Fibroblast of the conjunctiva (primary cell): ENCODE results near the gene ISOC2.
A peak's percentile ranks its signal among the peaks of the same experiment; 100 is the strongest.

ENCODE experiments used
- DNase-seq: peaks from one replicate; pipeline ENCODE4 v3.0.0-alpha.2; 2010; ENCODE audit warnings: low read depth

ISOC2 gene

DNA sequence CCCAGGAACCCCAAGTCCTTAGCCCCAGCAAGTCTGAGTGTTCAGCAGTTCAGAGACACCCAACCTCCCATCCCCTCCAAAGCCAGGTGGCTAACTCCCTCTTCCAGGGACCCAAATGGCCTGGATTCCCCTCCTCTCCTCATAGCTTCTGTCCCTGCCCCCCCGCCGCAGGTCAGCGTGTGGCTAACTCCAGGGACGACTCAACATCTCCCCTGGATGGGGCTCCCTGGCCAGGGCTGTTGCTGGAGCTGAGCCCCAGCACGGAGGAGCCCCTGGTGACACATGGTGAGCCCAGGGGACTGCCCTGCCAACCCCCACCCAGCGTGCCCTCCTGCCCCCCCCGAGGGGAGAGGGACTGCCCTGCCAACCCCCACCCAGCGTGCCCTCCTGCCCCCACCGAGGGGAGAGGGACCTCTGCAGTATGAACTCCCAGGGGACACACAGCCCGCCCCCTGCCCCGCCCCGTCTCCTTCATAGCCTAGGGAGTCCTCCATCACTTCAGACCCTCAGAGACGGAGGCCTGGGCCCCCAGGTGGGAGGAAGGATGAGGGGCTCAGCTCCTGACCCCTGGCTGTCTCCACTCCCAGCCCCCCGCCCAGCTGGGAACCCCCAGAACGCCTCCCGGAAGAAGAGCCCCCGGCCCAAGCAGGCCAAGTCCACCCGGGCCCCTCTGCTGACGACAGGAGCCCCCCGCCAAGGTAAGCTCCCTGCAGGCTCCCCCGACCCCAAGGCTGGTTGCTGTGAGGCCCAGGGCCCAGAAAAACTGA, 28.5 kb upstream of the ISOC2 start:
- no peak for DNase-seq

- DNase-seq: no peak
These were observed 27.7 kb upstream of the ISOC2 start for GRCh38 chr19:55488986-55489710.

DNA sequence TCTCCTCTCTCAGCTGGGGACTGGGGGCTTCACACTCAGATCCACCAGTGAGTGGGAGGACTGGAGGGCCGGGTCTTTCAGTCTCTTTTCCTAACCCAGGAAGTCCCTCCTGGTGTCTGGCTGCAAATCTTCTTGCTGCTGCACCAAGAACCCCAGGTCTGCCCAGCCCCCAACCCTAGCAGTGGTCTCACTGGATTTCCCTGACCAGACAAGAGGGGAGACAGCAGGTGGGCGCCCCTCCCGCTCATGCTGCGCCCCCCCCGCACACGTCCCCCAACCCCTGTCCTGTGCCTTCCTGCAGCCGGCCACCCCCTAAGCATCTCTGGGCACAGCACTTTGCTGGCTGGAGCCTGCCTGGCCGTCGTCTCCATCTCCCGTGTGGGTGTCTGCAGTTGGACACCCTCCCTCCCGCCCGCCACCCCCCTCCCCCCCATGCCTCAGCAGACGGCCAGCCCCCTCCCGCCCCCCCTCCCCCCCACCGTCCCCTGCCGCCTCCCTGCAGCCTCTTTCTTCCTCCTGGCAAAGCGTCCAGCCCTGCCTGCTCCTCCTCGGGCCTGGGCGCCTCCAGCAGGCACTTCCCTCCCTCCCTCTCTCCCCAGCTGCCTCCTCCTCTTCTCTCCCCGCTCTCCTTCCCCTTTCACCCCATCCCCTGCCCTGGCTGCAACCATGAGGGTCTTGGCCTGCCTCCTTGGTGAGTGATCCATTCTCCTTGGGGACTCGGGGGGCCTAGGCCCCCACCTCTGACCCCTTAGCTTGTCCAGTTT, 26.7 kb upstream of the ISOC2 start, which contains the start of gene SSC5D:
SSC5D (plus strand) TSS at position 513 of the 764 bp plus-strand sequence; CDS start at position 667, 154 bp downstream.
- peak; percentile 43 for DNase-seq

DNA sequence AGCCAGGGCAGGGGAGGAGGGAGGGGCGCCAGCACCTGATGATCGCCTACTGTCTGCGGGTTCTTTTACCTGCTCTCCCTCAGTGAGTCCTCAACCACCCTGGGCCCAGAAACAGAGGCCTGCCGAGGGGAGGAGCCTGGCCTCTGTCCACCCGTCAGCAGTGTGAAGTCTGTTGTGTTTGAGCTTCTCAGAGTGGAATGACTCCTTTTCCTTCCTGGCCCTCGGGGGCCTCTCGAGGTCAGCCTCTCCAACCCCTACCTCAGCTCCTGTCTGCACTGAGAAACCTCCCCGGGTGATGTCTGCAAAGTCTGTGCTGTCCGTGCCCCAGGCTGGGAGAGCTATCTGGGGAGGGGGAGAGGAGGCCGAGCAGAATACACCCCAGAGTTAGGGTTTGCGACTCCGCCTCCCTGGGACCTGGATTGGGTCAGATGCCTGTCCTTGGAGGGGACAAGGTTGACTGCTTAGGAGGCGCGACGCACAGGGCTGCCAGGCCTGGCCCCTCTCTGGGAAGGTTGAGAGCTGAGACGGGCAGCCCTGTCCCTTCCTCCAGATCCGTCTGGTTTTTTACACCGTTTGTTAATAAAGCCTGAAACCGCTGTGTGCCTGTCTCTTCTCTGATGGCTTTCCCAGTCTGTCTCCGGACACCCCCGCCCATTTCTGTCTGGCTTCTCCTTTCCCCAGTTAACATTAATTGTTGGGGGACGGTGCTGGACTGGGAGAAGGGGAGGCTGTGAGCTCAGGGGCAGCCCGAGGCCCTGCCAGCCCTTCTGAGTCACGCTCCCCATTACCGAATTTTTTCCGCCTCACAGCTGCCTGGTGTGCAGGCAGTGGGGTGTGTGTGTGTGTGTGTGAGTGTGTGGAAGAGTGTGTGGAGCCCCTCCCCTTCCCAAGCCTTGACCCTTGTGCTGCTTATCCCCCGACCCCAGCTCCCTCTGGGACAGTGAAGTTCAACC, 25.8 kb upstream of the ISOC2 start:
- peak; percentile 92 for DNase-seq

- DNase-seq: no peak
These were observed 24.9 kb upstream of the ISOC2 start for GRCh38 chr19:55486043-55486970.

DNA sequence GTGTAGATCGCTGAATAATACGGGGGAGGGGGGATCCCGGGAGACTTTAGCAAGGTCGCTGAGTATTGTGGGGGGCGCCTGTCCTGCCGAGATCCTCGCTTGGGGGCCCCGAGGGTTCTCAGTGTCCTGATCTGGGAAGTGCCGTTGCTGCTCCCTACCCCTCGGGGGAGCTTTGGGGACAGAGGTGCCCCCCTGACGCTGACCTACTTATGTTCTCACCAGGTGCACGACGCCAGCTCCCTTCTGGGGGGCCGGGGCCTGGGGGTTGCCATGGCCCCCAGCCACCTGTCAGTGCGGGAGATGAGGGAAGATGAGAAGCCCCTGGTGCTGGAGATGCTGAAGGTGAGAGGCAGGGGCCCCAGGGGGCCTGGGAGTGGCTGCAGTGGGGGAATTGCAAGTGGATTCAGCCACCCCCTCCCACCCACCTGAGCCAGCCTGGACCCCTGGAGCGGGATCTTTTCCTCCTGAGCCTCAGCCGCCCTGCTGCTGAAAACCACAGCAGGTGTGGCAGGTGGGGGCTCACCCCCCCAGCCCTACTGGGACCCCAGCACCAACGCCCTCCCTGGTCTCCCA, 24.1 kb upstream of the ISOC2 start:
- DNase-seq: no peak

DNA sequence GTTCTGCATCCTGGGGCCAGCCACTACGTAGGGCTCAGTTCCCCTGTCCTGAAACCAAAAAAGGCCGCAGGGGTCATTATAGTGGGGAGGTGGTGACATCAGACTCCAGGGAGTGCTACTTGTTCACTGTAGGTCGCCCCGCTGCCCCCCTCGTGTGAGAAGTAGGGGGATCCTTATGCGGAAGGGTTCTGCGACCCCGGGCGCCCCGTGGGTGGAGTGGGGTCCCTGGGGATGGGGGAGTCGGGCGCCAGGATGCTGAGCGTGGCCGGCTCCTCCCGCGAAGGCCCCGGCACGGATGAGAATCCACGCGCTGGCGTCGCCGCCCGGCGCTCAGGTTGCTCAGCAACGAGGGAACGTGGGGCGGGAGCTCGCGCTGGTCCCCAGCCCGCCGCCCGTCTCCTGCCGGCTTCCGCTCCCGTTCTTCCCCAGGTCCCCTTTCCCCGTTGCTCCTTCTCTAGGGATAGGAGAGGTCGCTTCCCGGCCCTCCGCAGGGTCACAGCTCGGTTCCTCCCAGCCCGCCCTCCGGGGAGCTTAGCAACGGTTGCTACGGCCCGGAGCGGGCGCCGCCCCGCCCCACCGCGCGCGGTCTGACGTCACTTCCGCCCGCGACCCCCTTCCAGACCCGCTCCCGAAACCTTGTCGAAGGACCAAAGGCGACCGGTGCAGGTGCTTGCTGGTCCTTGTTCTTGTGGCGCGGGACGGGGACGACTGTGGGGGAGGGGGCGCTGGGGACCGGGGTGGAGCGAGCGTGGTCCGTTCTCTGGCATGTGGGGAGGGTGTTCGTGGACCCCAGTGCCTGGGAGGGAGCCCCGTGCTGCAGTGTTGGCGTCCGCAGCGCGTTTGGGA, 23.4 kb upstream of the ISOC2 start, which contains the start of gene NAT14:
NAT14 (plus strand) TSS at position 596 of the 846 bp plus-strand sequence. CDS start 521 bp downstream, outside the sequence.
- no peak for DNase-seq

DNA sequence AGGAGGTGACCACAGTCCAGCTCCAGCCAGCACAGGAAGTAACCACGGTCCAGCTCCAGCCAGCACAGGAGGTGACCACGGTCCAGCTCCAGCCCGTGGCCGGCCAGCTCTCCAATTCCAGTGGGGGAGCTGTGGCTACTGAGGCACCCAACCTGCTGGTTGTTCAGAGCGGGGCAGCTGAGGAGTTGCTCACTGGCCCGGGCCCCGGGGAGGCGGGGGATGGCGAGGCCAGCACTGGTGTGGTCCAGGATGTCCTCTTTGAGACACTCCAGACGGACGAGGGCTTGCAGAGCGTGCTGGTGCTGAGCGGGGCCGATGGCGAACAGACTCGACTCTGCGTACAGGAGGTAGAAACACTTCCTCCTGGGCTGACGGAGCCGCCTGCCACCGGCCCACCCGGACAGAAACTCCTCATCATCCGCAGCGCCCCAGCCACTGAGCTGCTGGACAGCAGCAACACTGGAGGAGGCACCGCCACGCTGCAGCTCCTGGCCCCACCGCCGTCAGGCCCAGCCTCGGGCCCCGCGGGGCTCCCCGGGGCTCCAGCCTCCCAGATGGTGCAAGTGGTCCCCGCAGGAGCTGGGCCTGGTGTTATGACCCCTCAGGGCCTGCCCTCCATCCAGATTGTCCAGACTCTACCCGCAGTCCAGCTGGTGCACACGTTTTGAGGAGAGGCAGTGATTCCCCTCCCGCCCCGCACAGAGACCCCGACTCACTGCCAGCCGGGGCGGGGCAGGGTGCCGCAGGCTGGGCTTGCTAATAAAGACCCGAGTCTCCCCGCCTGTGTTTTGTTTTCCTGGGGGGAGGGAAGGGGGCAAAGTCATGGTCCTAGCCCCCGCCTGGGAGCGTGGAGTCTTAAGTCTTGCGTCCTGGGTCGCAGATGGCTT, 22.5 kb upstream of the ISOC2 start:
- DNase-seq: no peak

DNA sequence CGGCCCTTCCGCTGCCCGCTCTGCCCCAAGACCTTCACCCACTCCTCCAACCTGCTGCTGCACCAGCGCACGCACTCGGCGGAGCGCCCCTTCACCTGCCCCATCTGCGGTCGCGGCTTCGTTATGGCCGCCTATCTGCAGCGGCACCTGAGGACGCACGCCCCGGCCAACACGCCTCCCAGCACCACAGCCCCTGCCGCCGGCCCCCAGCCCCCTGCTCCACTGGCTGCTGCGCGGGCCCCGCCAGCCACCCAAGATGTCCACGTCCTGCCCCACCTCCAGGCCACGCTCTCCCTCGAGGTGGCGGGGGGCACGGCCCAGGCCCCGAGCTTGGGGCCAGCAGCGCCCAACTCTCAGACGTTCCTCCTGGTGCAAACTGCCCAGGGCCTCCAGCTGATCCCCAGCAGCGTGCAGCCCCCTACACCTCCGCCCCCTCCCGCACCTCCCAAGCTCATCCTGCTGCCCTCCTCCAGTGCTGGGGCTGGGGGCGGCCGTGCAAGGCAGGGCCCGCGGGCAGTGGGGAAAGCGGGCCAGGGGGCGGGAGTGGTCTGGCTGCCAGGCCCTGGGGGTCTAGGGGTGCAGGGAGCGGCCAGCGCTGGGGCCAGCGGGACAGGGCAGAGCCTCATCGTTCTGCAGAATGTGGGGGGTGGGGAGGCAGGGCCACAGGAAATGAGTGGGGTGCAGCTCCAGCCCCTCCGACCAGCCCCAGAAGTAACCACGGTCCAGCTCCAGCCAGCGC, 21.7 kb upstream of the ISOC2 start:
- DNase-seq: no peak

DNA sequence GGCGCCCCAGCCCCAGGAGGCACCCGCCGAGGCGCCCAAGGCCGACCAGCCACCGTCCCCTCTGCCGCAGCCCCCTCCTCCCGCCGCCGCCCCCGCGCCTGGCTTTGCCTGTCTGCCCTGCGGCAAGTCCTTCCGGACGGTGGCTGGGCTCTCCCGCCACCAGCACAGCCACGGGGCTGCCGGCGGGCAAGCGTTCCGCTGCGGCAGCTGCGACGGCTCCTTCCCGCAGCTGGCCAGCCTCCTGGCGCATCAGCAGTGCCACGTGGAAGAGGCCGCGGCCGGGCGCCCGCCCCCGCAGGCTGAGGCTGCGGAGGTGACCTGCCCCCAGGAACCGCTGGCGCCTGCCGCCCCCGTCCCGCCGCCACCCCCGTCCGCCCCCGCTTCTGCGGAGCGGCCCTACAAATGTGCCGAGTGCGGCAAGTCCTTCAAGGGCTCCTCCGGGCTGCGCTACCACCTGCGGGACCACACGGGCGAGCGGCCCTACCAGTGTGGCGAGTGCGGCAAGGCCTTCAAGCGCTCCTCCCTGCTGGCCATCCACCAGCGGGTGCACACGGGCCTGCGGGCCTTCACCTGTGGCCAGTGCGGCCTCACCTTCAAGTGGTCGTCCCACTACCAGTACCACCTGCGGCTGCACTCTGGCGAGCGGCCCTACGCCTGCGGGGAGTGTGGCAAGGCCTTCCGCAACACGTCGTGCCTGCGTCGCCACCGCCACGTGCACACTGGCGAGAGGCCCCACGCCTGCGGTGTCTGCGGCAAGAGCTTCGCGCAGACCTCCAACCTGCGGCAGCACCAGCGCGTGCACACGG, 20.9 kb upstream of the ISOC2 start:
- DNase-seq: no peak

DNA sequence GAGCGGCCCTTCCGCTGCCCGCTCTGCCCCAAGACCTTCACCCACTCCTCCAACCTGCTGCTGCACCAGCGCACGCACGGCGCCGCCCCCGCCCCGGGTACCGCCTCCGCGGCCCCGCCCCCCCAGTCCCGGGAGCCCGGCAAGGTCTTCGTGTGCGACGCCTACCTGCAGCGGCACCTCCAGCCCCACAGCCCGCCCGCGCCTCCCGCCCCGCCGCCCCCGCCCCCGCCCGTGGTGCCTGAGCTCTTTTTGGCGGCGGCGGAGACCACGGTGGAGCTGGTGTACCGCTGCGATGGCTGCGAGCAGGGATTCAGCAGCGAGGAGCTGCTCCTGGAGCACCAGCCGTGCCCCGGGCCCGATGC, 20.3 kb upstream of the ISOC2 start:
- DNase-seq: no peak

GRCh38 chr19:55481148-55481793, 19.8 kb upstream of the ISOC2 start:
- no peak for DNase-seq

DNA sequence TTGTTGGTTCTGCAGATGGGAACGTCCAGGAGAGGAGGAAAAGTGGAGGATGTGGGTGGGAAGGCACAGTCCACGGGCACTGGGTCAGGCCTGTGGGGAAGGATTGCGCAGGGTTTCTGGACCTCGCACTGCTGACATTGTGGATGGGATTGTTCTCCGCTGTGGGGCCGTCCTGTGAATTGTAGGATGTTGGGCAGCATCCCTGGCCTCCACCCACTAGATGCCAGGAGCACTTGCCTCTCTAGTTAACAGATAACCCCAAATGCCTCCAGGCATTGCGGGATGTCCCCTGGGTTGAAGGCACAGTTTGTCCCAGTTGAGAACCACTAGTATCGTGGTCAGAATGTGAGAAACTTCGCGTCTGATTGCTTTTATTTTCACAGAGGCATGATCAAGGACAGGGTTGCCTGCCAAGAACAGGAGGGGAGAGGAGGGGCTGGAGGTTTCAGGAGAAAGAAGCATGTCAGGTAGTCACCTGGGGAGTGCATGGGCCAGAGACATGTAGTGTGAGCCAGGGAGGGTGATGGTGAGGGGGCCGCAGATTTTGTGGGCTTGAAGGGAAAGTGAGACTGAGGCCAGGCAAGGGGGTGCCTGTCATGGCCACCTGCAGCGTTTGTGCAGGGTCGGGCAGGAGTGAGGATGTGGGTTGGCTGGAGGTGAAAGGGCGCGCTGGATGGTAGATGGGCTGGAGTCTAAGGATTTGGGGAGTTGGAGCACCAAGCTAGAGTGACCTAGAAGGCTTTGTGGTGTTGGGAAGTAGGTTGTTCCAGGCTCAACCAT, 18.2 kb upstream of the ISOC2 start:
- DNase-seq: no peak

- no peak for DNase-seq
These were observed 17.6 kb upstream of the ISOC2 start for GRCh38 chr19:55479045-55479444.

DNA sequence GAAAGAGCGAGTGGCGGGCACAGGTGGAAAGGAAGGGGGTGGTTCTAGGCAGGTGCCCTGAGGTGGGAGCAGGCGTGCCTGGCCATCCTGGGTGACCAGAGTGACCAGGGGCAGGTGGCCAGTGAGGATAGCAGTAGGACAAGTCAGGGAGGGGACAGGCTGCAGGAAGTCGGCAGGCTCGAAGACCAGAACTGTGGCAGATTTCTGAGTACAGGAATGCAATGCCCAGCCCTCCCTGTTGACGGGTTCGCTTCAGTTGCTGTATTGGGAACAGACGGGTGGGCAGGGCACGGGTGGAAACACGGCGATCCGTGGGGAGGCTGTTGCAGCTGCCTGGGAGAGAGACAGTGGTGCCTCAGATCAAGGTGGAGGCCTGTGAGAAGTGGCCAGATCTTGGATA, 16.9 kb upstream of the ISOC2 start:
- no peak for DNase-seq
